D721Med (cell line): ENCODE data around the gene CHSY1.
"Not testable (repeated sequence)": the region's sequence is repeated elsewhere in the genome, so short reads cannot be mapped to it uniquely, and the experiment has no call there.

Experiments
- DNase-seq: peaks from one replicate; pipeline ENCODE4 v3.0.0; 2011; ENCODE audit warnings: low spot score; ENCODE audit not compliant: insufficient read length
- FAIRE-seq: peaks from 2 replicates; lab custom pipeline; 2011; peaks lifted over from hg19 to GRCh38; lab: Jason Lieb, UNC
- TF ChIP-seq, protein P1 (sequence below): IDR thresholded peaks from 2 replicates; pipeline ENCODE4 v1.5.1; 2012; ENCODE audit warnings: mild to moderate bottlenecking, control low read depth; ENCODE audit not compliant: insufficient read depth; ENCODE audit errors: missing control alignments

CHSY1 gene

DNA sequence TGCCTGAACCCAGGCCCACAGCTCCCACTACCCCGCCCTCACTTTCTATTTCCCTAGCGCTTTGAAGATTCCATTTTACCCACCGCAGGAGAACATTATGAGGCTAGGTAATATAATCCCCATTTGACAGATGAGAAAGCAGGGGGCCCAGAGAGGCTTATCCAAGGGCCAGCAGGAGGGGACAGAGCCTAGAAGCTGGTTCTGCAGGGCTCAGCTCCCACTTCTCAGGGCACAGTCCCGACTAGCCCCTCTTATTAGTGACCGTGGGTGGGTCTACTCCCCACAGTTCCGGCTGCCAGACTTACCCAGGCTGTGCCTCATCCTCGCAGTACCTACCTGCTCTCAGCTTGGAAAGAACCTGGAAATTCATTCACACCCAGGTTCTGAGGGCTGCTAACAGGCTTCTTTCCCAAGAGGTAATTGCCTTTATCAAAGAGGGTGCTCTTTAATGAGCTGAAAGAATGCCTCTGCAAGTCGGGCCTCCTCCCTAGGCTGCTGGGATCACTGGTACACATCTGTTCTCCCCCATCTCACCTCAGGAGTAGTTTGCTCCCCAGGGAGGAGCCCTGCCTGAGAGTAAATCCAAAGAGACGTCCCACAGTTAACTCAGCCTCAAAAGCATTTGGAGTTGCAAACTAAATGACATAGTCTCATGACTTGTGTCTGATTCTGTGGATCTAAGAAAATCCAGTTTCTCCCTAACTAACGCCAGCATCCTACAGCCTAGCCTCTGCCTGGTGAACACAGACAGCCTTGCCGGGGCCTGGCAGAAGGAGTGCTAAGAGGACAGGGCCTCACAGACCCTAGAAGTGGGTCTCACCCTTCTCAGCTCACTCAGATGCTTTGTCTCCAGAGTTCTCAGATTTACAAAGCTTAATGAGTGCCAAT, 125.0 kb downstream of the CHSY1 start:
- FAIRE-seq (no peak), DNase-seq (no peak)
- TF ChIP-seq, protein P1, sequence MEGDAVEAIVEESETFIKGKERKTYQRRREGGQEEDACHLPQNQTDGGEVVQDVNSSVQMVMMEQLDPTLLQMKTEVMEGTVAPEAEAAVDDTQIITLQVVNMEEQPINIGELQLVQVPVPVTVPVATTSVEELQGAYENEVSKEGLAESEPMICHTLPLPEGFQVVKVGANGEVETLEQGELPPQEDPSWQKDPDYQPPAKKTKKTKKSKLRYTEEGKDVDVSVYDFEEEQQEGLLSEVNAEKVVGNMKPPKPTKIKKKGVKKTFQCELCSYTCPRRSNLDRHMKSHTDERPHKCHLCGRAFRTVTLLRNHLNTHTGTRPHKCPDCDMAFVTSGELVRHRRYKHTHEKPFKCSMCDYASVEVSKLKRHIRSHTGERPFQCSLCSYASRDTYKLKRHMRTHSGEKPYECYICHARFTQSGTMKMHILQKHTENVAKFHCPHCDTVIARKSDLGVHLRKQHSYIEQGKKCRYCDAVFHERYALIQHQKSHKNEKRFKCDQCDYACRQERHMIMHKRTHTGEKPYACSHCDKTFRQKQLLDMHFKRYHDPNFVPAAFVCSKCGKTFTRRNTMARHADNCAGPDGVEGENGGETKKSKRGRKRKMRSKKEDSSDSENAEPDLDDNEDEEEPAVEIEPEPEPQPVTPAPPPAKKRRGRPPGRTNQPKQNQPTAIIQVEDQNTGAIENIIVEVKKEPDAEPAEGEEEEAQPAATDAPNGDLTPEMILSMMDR: no peak

DNA sequence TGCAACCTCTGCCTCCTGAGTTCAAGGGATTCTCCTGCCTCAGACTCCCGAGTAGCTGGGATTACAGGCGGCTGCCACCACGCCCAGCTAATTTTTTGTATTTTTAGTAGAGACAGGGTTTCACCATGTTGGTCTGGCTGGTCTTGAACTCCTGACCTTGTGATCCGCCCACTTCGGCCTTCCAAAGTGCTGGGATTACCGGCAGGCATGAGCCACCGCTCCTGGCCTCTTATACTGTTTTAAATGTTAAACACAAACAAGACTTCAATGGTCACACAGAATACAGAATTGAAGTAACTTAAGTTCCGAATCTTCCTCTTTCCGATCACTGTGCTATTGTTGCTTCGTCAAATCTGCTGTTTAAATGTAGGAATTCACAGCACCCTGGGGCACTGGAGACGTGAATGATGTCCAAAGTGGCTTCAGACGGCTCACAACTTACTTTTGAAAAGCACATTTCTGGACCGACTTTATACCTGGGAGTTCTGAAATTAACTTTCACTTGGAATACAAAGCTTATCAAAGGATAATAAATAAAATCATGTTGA, 125.9 kb downstream of the CHSY1 start:
- not testable (repeated sequence) for DNase-seq, FAIRE-seq
